GM21529 (cell line): ENCODE results near the gene CNTN5.

Experiments
- ATAC-seq: cut with Tn5 transposase; IDR thresholded peaks from one replicate; pipeline ENCODE4 v1.9.1; 2021; ENCODE audit not compliant: unreplicated experiment

CNTN5 gene

GRCh38 chr11:99501655-99502054, 480.9 kb downstream of the CNTN5 start:
- ATAC-seq, result no peak

GRCh38 chr11:99505316-99505715, 484.6 kb downstream of the CNTN5 start:
- ATAC-seq, result no peak

GRCh38 chr11:99505831-99506230, 485.1 kb downstream of the CNTN5 start:
- no peak for ATAC-seq

- no peak for ATAC-seq
Measured at GRCh38 chr11:99509863-99510262, 489.1 kb downstream of the CNTN5 start.

- no peak for ATAC-seq
Measured at GRCh38 chr11:99513368-99513767, 492.6 kb downstream of the CNTN5 start.

GRCh38 chr11:99519095-99519494, 498.3 kb downstream of the CNTN5 start:
- no peak for ATAC-seq

GRCh38 chr11:99522467-99523173, 501.9 kb downstream of the CNTN5 start:
- ATAC-seq, result no peak

GRCh38 chr11:99531468-99531867, 510.7 kb downstream of the CNTN5 start:
- no peak for ATAC-seq

GRCh38 chr11:99534812-99535211, 514.1 kb downstream of the CNTN5 start:
- peak; percentile 48 for ATAC-seq

- ATAC-seq, result peak; percentile 57
Measured at GRCh38 chr11:99535406-99535805, 514.7 kb downstream of the CNTN5 start.

- ATAC-seq, result no peak
Measured at GRCh38 chr11:99535819-99536218, 515.1 kb downstream of the CNTN5 start.

- ATAC-seq, result no peak
Measured at GRCh38 chr11:99537681-99538080, 516.9 kb downstream of the CNTN5 start.

GRCh38 chr11:99545616-99546015, 524.9 kb downstream of the CNTN5 start:
- no peak for ATAC-seq

- no peak for ATAC-seq
Measured at GRCh38 chr11:99548264-99548663, 527.5 kb downstream of the CNTN5 start.

- ATAC-seq, result no peak
Measured at GRCh38 chr11:99554232-99554903, 533.6 kb downstream of the CNTN5 start.

GRCh38 chr11:99555486-99555885, 534.7 kb downstream of the CNTN5 start:
- no peak for ATAC-seq

GRCh38 chr11:99565333-99565732, 544.6 kb downstream of the CNTN5 start:
- ATAC-seq, result peak; percentile 45

- ATAC-seq, result no peak
Measured at GRCh38 chr11:99567334-99567956, 546.7 kb downstream of the CNTN5 start.

GRCh38 chr11:99568808-99569207, 548.1 kb downstream of the CNTN5 start:
- ATAC-seq, result no peak

GRCh38 chr11:99571094-99571493, 550.3 kb downstream of the CNTN5 start:
- ATAC-seq, result no peak

GRCh38 chr11:99584830-99585229, 564.1 kb downstream of the CNTN5 start:
- no peak for ATAC-seq

GRCh38 chr11:99585606-99586005, 564.9 kb downstream of the CNTN5 start:
- ATAC-seq, result no peak
